Measurements from ENCODE around the gene PMM2.

DNA sequence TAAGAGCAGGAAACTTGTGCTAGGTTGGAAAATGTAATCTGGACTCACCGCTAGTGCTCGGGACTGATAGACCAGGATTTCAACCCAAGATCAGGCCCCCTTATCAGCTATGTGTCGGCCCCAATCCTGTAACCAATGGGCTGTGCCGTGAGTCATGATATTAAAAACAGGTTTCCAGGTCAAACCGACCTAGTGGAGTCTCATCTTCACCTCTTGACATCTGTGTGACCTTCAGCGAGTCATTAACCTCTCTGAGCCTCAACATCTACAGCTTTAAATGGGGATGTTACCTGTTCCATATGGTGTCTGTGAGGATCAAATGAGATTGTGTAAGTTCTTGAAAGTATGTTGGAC lies 512 bp downstream of the PMM2 start:
- no peak for TF ChIP-seq CTCF (IDR thresholded peaks at IDR 0.05)
- TF ChIP-seq POLR2A (IDR thresholded peaks at IDR 0.05) = no peak
- TF ChIP-seq POLR2AphosphoS5 (IDR thresholded peaks at IDR 0.05) = no peak
- no peak for TF ChIP-seq EP300 (IDR thresholded peaks at IDR 0.05; ENCODE audit: low read depth)

All from transverse colon (tissue), 4 donors.